ENCODE data around the gene SLC22A3. TPM values are rescaled to one million over a fixed set of nuclear protein-coding genes. Genes with fewer than 3 reads are reported as not detected.

Gene SLC22A3
- total and polyA plus RNA-seq, 2 of the 13 experiments (the other 11 are each of a cell fraction or from before 2014, with no cell fraction given): 12.0 to 31.5 TPM

DNA sequence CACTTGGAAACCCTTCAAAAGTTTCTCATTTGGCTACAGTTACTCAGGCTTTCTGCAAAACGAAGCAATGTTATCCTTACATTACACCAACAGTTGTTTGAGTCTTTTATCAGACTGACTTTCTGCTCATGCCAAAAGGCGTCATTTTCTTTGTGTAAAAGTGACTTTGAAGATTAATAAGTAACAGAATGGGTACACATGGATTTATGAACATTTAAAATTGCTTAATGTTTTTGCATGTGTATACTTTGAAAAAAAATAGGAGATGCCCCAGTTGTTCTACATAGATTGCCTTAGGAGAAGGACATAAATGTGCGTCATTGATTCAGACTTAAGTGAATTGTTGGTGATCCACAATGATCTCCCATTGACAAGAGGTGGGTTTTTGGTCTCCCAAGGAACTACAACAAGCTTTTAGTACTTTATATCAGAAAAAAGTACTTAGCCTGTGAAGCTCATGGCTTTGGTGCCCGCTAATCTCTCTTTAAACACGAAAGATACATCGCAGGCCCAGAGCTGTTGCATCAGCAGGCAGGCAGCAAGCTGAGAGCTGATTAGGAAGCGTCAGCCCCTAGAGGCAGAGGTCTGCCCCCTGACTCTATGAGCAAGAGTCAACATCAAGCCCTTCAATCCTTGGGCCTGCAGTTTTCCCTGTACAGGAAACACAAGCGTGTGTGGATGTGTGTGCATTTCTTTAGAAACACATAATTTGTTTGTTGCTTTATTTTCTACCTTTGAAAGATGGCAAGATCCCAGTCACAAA, 45.9 kb downstream of the SLC22A3 start (continued):
- TF ChIP-seq ZFY (CRISPR knock-in tag; IDR thresholded peaks at IDR 0.05): peak; percentile 86
- TF ChIP-seq HMG20A (CRISPR knock-in tag; IDR thresholded peaks at IDR 0.05; ENCODE audit: borderline replicate concordance): peak; percentile 40; the same call in 1 of the 2 replicates
- no peak for TF ChIP-seq ATRX (CRISPR knock-in tag; IDR thresholded peaks at IDR 0.05; ENCODE audit: borderline replicate concordance)
- TF ChIP-seq, protein P1, sequence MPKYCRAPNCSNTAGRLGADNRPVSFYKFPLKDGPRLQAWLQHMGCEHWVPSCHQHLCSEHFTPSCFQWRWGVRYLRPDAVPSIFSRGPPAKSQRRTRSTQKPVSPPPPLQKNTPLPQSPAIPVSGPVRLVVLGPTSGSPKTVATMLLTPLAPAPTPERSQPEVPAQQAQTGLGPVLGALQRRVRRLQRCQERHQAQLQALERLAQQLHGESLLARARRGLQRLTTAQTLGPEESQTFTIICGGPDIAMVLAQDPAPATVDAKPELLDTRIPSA (CRISPR knock-in tag; IDR thresholded peaks at IDR 0.05; ENCODE audit: borderline replicate concordance): no peak
- TF ChIP-seq, protein P2, sequence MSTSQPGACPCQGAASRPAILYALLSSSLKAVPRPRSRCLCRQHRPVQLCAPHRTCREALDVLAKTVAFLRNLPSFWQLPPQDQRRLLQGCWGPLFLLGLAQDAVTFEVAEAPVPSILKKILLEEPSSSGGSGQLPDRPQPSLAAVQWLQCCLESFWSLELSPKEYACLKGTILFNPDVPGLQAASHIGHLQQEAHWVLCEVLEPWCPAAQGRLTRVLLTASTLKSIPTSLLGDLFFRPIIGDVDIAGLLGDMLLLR (CRISPR knock-in tag; IDR thresholded peaks at IDR 0.05): no peak; the same call in 1 of the 2 replicates
- TF ChIP-seq CREB1 (IDR thresholded peaks at IDR 0.05): no peak
- TF ChIP-seq CREB1 (CRISPR knock-in tag; IDR thresholded peaks at IDR 0.05): 0 out of 2 replicates have a peak, but pooled peaks have one; percentile 34
- TF ChIP-seq, protein P3, sequence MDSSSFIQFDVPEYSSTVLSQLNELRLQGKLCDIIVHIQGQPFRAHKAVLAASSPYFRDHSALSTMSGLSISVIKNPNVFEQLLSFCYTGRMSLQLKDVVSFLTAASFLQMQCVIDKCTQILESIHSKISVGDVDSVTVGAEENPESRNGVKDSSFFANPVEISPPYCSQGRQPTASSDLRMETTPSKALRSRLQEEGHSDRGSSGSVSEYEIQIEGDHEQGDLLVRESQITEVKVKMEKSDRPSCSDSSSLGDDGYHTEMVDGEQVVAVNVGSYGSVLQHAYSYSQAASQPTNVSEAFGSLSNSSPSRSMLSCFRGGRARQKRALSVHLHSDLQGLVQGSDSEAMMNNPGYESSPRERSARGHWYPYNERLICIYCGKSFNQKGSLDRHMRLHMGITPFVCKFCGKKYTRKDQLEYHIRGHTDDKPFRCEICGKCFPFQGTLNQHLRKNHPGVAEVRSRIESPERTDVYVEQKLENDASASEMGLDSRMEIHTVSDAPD (CRISPR knock-in tag; IDR thresholded peaks at IDR 0.05): no peak; the same call in 1 of the 2 replicates
- peak; percentile 56; the same call in 1 of the 2 replicates for TF ChIP-seq PHF21A (CRISPR knock-in tag; IDR thresholded peaks at IDR 0.05)
- no peak for TF ChIP-seq FOXP1 (IDR thresholded peaks at IDR 0.05)
- peak; percentile 55 for TF ChIP-seq FOXP1 (CRISPR knock-in tag; IDR thresholded peaks at IDR 0.05)
- peak; percentile 43 for TF ChIP-seq RARA (CRISPR knock-in tag; IDR thresholded peaks at IDR 0.05)
- TF ChIP-seq, protein P4, sequence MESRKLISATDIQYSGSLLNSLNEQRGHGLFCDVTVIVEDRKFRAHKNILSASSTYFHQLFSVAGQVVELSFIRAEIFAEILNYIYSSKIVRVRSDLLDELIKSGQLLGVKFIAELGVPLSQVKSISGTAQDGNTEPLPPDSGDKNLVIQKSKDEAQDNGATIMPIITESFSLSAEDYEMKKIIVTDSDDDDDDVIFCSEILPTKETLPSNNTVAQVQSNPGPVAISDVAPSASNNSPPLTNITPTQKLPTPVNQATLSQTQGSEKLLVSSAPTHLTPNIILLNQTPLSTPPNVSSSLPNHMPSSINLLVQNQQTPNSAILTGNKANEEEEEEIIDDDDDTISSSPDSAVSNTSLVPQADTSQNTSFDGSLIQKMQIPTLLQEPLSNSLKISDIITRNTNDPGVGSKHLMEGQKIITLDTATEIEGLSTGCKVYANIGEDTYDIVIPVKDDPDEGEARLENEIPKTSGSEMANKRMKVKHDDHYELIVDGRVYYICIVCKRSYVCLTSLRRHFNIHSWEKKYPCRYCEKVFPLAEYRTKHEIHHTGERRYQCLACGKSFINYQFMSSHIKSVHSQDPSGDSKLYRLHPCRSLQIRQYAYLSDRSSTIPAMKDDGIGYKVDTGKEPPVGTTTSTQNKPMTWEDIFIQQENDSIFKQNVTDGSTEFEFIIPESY (CRISPR knock-in tag; IDR thresholded peaks at IDR 0.05): no peak; the same call in 1 of the 2 replicates
- peak; percentile 57; the same call in 1 of the 2 replicates for TF ChIP-seq ZSCAN25 (CRISPR knock-in tag; IDR thresholded peaks at IDR 0.05)
- peak; percentile 82 for TF ChIP-seq SAP130 (CRISPR knock-in tag; IDR thresholded peaks at IDR 0.05; ENCODE audit: low read depth)
- TF ChIP-seq ZFP41 (CRISPR knock-in tag; IDR thresholded peaks at IDR 0.05; ENCODE audit: borderline replicate concordance): no peak
- TF ChIP-seq, protein P5, sequence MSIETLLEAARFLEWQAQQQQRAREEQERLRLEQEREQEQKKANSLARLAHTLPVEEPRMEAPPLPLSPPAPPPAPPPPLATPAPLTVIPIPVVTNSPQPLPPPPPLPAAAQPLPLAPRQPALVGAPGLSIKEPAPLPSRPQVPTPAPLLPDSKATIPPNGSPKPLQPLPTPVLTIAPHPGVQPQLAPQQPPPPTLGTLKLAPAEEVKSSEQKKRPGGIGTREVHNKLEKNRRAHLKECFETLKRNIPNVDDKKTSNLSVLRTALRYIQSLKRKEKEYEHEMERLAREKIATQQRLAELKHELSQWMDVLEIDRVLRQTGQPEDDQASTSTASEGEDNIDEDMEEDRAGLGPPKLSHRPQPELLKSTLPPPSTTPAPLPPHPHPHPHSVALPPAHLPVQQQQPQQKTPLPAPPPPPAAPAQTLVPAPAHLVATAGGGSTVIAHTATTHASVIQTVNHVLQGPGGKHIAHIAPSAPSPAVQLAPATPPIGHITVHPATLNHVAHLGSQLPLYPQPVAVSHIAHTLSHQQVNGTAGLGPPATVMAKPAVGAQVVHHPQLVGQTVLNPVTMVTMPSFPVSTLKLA (IDR thresholded peaks at IDR 0.05): no peak
- TF ChIP-seq CREM (IDR thresholded peaks at IDR 0.05): peak; percentile 48; the same call in 1 of the 2 replicates
- TF ChIP-seq CREM (CRISPR knock-in tag; IDR thresholded peaks at IDR 0.05): no peak
- TF ChIP-seq MIXL1 (CRISPR knock-in tag; IDR thresholded peaks at IDR 0.05): peak; percentile 77

Data from HepG2 (cell line).